ENCODE measurements around the gene ELP6.
"Not testable (repeated sequence)": the region's sequence is repeated elsewhere in the genome, so short reads cannot be mapped to it uniquely, and the experiment has no call there.

Gene ELP6

DNA sequence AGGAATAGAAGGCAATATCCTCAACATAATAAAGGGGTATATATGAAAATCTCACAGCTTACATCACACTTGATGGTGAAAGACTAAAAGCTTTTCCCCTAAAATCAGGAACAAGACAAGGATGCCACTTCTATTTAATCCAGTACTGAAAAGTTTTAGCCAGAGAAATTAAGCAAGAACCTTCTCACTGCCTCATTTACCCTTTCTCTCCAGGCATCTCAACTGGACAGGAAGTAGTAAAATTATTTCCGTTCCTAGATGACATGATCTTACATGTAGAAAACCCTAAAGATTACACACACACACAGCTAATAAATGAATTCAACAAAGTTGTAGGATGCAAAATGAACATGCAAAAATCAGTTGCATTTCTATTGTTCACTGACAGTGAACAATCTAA lies 48.9 kb downstream of the ELP6 start:
- no peak for DNase-seq (ENCODE audit: low spot score)

DNA sequence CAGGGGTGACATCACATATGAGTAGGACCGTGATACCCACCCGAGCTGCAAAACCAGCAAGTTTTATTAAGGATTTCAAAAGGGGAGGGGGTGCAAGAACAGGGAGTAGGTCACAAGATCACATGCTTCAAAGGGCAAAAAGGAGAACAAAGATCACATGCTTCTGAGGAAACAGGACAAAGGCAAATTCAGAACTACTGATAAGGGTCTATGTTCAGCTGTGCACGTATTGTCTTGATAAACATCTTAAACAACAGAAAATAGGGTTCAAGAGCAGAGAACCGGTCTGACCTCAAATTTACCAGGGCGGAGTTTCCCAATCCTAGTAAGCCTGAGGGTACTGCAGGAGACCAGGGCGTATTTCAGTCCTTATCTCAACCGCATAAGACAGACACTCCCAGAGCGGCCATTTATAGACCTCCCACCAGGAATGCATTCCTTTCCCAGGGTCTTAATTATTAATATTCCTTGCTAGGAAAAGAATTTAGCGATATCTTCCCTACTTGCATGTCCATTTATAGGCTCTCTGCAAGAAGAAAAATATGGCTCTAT lies 53.9 kb downstream of the ELP6 start:
- DNase-seq (ENCODE audit: low spot score): not testable (repeated sequence)

DNA sequence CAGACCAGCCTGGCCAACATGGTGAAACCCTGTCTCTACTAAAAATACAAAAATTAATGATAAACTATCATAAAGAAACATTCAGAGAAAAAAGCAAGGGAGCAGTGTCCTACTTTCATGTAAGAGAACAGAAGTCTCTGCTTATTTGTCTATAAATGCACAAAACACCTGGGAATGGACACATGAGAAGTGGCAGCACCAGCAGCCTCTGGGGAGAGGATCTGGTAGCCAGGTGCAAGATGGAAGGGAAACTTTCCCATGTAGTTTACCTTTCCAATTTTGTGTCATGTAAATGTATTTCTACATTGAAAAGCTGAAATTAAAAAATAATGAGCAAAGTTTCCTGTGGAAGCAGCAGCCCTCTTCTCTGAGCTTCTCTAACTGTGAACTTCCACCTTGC lies 56.5 kb downstream of the ELP6 start:
- DNase-seq (ENCODE audit: low spot score): no peak

DNA sequence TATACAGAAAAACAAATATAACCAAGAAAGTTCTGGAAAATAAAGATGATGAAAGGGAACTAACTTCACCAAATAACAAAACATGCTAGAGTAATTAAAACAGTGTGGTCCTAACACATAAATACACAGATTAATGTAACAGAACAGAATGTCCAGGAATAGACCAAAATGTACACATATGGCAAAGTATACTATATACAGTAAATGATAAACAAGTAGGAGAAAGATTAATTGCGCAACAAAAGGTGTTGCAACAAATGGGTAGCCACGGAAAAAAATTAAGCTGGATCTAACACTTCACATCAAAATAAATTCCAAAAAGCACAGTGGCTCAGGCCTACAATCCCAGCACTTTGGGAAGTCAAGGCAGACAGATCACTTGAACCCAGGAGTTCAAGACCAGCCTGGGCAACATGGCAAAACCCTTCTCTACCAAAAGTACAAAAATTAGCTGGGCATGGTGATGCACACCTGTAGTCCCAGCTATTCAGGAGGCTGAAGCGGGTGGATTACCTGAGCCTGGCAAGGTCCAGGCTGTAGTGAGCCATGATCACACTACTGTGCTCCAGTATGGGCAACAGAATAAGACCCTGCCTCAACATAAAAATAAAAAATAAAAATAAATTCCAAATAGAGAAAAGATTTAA lies 57.6 kb downstream of the ELP6 start:
- DNase-seq (ENCODE audit: low spot score): no peak

DNA sequence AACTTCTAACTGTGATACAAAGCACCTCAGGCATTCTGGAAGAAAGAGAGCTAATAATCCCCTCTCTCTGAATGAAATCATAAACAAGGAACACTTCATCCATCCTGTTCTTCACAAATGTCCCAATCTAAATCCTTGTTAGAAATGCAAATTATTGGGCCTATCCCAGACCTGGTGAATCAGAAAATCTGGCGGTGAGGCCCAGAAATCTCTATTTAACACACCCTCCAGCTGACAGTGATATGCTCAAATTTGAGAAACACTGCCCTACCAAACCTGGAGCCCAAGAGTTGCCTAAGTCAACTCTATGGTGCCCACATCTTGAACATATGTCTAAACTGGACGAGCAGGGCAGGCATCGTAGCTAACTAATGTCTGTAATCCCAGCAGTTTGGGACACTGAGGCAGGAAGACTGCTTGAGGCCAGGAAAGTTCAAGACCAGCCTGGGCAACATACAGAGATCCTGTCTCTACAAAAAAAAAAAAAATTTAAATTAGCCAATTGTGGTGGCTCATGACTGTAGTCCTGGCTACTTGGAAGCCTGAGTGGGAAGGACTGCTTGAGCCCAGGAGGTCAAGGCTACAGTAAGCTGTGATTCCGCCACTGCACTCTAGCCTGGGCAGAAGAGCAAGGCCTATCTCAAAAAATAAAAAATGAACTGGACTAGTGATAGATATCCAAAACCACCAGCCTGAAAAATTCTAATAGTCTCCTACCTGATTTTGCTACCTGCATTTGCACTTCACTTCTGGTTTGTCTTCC lies 60.9 kb downstream of the ELP6 start:
- DNase-seq (ENCODE audit: low spot score): no peak

Data from hematopoietic multipotent progenitor cell treated with erythropoietin and hydrocortisone succinate and interleukin-3 and kit ligand, for 17 days (in vitro differentiated cells).